ENCODE data around the gene FOXN3.
A peak's percentile ranks its signal among the peaks of the same experiment; 100 is the strongest.
"Not testable (repeated sequence)": the region's sequence is repeated elsewhere in the genome, so short reads cannot be mapped to it uniquely, and the experiment has no call there.

Gene FOXN3

DNA sequence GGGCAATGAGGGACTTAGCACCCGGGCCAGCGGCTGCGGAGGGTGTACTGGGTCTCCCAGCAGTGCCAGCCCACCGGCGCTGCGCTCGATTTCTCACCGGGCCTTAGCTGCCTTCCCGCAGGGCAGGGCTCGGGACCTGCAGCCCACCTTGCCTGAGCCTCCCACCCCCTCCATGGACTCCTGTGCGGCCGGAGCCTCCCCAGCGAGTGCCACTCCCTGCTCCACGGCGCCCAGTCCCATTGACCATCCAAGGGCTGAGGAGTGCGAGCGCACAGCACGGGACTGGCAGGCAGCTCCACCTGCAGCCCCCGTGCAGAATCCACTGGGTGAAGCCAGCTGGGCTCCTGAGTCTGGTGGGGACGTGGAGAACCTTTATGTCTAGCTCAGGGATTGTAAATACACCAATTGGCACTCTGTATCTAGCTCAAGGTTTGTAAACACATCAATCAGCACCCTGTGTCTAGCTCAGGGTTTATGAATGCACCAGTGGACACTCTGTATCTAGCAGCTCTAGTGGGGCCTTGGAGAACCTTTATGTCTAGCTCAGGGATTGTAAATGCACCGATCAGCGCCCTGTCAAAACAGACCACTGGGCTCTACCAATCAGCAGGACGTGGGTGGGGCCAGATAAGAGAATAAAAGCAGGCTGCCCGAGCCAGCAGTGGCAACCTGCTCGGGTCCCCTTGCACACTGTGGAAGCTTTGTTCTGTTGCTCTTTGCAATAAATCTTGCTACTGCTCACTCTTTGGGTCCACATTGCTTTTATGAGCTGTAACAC, 305.1 kb downstream of the FOXN3 start:
- DNase-seq = not testable (repeated sequence)

DNA sequence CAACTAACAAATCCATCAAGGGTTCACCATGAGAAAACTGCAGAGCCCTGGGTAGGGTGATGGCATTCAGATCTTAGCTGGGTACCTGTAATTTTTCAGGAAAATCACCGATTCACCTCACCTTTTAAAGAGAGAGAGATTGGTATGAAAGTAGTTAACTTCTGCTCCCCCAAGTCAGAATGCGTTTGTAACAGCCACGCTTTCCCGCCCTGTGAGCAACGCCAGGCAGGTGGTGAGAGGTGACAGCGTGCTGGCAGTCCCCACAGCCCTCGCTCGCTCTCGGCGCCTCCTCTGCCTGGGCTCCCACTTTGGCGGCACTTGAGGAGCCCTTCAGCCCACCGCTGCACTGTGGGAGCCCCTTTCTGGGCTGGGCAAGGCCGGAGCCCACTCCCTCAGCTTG, 305.8 kb downstream of the FOXN3 start:
- DNase-seq = not testable (repeated sequence)

DNA sequence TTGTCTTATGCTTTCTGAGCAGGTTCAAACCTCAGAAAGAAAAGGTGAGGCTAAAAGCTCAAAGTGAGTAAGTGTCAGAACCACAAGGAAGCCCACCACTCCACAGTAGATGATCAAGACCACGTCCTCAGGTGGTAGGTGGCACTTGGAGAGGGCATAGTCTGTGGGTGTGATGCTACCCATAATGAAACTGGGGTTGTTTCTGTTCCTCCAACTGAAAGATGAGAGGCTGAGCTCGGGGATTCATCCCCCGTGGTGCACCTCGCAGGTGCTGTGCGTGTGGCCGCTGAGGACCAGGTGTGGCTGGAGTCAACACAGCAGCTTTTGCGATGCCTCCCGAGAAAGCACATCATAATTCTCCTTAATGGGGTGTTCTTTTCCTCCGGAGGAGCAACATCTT, 306.9 kb downstream of the FOXN3 start:
- DNase-seq = no peak

DNA sequence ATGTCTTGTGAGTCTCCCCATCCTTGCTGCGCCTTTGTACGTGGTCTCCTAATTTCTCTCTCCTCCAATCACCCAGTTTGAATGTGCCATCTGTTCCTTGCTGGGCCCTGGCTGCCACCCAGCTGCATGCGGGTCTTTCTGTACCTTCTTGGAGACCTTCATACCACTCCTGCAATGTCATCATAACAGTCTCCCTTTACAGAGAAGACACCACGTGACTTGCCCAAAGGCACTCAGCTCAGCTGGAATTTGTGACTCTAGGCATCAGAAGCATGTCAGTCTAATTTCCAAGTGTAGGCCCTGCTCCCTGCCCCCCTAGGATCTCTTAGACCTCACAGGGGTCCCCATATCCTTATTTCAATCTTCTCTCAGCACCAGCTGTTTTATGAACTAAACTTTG, 308.4 kb downstream of the FOXN3 start:
- DNase-seq = peak; percentile 64

DNA sequence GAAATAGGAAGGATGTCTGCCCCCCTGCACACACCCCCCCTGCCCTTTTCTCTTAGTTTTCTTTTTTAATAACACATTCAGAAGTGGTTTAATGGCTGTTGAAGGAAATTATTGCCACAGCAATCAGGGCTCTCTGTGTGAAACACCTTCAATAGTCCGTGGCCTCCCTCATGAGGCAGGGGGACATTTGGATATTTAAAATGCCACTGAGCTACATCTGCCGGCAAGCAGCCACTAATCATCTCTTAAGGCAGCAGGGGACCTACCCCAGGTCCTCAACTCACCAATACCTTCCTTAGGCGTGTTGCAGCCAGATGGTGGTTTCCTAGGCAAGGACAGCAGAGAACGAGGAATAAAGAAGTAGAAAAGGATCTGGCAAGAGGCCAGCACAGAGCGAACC, 309.4 kb downstream of the FOXN3 start:
- DNase-seq = peak; percentile 96

Data from NCI-H2171 treated with DMSO at 0.1 percent for 48 hours (cell line).